Esophagus muscularis mucosa (tissue), 4 donors: ENCODE data around the gene ARHGDIG. TPM values are rescaled to one million over a fixed set of nuclear protein-coding genes. Genes with fewer than 3 reads are reported as not detected.
"Not testable (repeated sequence)": the region's sequence is repeated elsewhere in the genome, so short reads cannot be mapped to it uniquely, and the experiment has no call there.

Experiments used
- DNase-seq: peaks from one replicate; pipeline ENCODE4 v3.0.0-alpha.2; 2017; ENCODE audit errors: extremely low spot score
- H3K27ac ChIP-seq, 4 donors: fragments of 200-600 bp; sonication (generic); replicated peaks in 1 of 4; 1 replicate in 3 of 4; 2 replicates in 1 of 4; pipeline ENCODE4 v1.5.1; 2016 to 2019; ENCODE audit warnings: mild to moderate bottlenecking in 1 of 4
- H3K27me3 ChIP-seq, 4 donors: fragments of 200-600 bp; sonication (generic); one replicate each; pipeline versions ENCODE4 v1.5.1 to v1.6.0; 2016 to 2019
- H3K36me3 ChIP-seq, 4 donors: fragments of 200-600 bp; sonication (generic); one replicate each; pipeline ENCODE4 v1.5.1; 2016 to 2019
- H3K4me1 ChIP-seq, 4 donors: fragments of 200-600 bp; sonication (generic); one replicate each; pipeline ENCODE4 v1.5.1; 2016 to 2019
- H3K4me3 ChIP-seq, 4 donors: fragments of 200-600 bp; sonication (generic); 1 replicate in 2 of 4; 2 replicates in 2 of 4; pipeline ENCODE4 v1.5.1; 2016 to 2019; ENCODE audit warnings: mild to moderate bottlenecking in 4 of 4, moderate library complexity in 1 of 4
- H3K9me3 ChIP-seq, 4 donors: fragments of 200-600 bp; sonication (generic); 1 replicate in 3 of 4; 2 replicates in 1 of 4; pipeline ENCODE4 v1.5.1; 2016 to 2019
- CTCF ChIP-seq, 3 experiments: fragments of 200-600 bp in 2 of 3; fragments of 450-650 bp in 1 of 3; sonication (generic) in 2 of 3; IDR thresholded peaks; one replicate each; pipeline ENCODE4 v1.5.1; 2017 to 2019; ENCODE audit warnings: antibody characterized with exemption in 3 of 3, mild to moderate bottlenecking in 2 of 3, moderate library complexity in 1 of 3
- EP300 ChIP-seq: sonication (generic); formaldehyde crosslinking; IDR thresholded peaks from one replicate; pipeline ENCODE4 v1.6.1; 2017; ENCODE audit warnings: antibody characterized with exemption
- POLR2A ChIP-seq: fragments of 450-650 bp; IDR thresholded peaks from one replicate; pipeline ENCODE4 v1.6.1; 2017; ENCODE audit warnings: antibody characterized with exemption, moderate library complexity, mild to moderate bottlenecking, low read depth
- POLR2AphosphoS5 ChIP-seq, 2 donors: sonication (generic); formaldehyde crosslinking; IDR thresholded peaks; one replicate each; pipeline ENCODE4 v1.6.1; 2017; ENCODE audit warnings: antibody characterized with exemption in 2 of 2
- WGBS: methylation state at CpG from one replicate; pipeline ENCODE4 v1.1.5; 2018; 5-methylcytosine and 5-hydroxymethylcytosine counted together
- intact Hi-C: fragments of 100-400 bp; cut with DNase I; formaldehyde crosslinking; loops from one replicate; pipeline ENCODE4 v1.15.1; 2023
- total RNA-seq, 4 donors: library from RNA; depleted of rRNA; stranded (reverse); fragments of >200 nt; gene quantifications; one replicate each; pipeline versions ENCODE4 v1.1.0 to v1.2.1, GENCODE V29; 2016

ARHGDIG gene
- total RNA-seq, 4 donors from 2014 or later, result 0.80 to 4.8 (median 3.0) TPM

- TF ChIP-seq CTCF (IDR thresholded peaks at IDR 0.05) (no peak), POLR2A (no peak), EP300 (no peak), POLR2AphosphoS5 (IDR thresholded peaks at IDR 0.05) (no peak)
- Histone ChIP-seq H3K4me3 (no peak overlapping the region), H3K36me3 (peaks cover 0 to 10% (median 5%) of the 10 kb centered on the region in 4 donors), H3K27me3 (no peaks in the 10 kb centered on the region), H3K9me3 (no peaks in the 10 kb centered on the region), H3K27ac (no peak overlapping the region), H3K4me1 (peaks cover 27 to 65% (median 39%) of the 10 kb centered on the region in 4 donors)
- DNase-seq, result no peak
- WGBS, result 85% methylated on average over 16 of the region's 17 CpGs
- intact Hi-C loops, result no loop called here
Measured at GRCh38 chr16:324201-324450, 43.7 kb downstream of the ARHGDIG start.

GRCh38 chr16:324451-325334 is 44.3 kb downstream of the ARHGDIG start:
- peak overlapping the region; percentile 8 to 21 (median 18) for H3K4me3 ChIP-seq

GRCh38 chr16:325375-326145 is 45.2 kb downstream of the ARHGDIG start:
- Histone ChIP-seq H3K27ac (peak overlapping the region in 2 of 4 donors; percentile 11 to 13), H3K4me3 (peak overlapping the region in 2 of 4 donors; percentile 18 to 21), H3K4me1 (peaks cover 27 to 68% (median 41%) of the 10 kb centered on the region in 4 donors)

More at GRCh38 chr16:324451-325334, 44.3 kb downstream of the ARHGDIG start:
- H3K4me1 ChIP-seq, result peaks cover 27 to 65% (median 39%) of the 10 kb centered on the region in 4 donors
- H3K36me3 ChIP-seq, result peaks cover 0 to 9% (median 3%) of the 10 kb centered on the region in 4 donors
- no peak for DNase-seq
- peak overlapping the region in 2 of 4 donors; percentile 11 to 13 for H3K27ac ChIP-seq
- WGBS, result 78% methylated on average over 32 of the region's 55 CpGs
- H3K27me3 ChIP-seq, result no peaks in the 10 kb centered on the region
- intact Hi-C loops, result no loop called here
- H3K9me3 ChIP-seq, result no peaks in the 10 kb centered on the region
- TF ChIP-seq POLR2A (no peak), CTCF (IDR thresholded peaks at IDR 0.05) (no peak), EP300 (no peak), POLR2AphosphoS5 (IDR thresholded peaks at IDR 0.05) (no peak)

DNA sequence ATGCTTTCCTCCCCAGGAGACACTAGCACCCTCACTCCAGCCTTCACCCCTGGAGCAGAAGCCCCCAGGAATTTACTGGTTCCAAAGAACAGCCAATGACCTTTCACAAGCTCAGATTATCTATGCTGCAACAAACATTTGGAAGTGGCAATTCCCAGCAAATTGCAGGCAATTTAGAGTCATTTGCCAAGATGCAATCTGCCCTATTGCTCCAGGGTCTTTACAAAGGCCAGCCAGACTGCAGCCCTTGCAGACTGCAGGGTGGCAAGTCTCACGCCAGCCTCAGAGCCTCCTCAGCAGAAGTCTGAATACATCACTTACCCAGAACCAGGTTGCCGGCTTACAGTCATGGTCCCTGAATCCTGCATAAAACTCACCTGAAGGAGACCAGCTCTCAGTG is 50.4 kb downstream of the ARHGDIG start:
- Histone ChIP-seq H3K4me3 (no peak overlapping the region), H3K9me3 (no peaks in the 10 kb centered on the region), H3K27me3 (no peaks in the 10 kb centered on the region), H3K4me1 (peaks cover 15 to 61% (median 39%) of the 10 kb centered on the region in 4 donors), H3K36me3 (peaks cover 0 to under 1% (median 0%) of the 10 kb centered on the region in 4 donors), H3K27ac (no peak overlapping the region)
- intact Hi-C loops, result no loop called here
- no peak for TF ChIP-seq POLR2AphosphoS5 (IDR thresholded peaks at IDR 0.05)
- no peak for TF ChIP-seq POLR2A
- TF ChIP-seq CTCF (IDR thresholded peaks at IDR 0.05), result no peak
- TF ChIP-seq EP300, result no peak
- DNase-seq, result no peak
- 87% methylated on average over 2 of the region's 2 CpGs for WGBS

More at GRCh38 chr16:325375-326145, 45.2 kb downstream of the ARHGDIG start:
- H3K27me3 ChIP-seq, result no peaks in the 10 kb centered on the region
- DNase-seq, result no peak
- WGBS, result 71% methylated on average over 9 of the region's 28 CpGs
- intact Hi-C loops, result no loop called here
- H3K36me3 ChIP-seq, result peaks cover 0 to 9% (median 3%) of the 10 kb centered on the region in 4 donors
- TF ChIP-seq POLR2AphosphoS5 (IDR thresholded peaks at IDR 0.05), result no peak
- no peak for TF ChIP-seq POLR2A
- TF ChIP-seq CTCF (IDR thresholded peaks at IDR 0.05), result no peak
- TF ChIP-seq EP300, result no peak
- H3K9me3 ChIP-seq, result no peaks in the 10 kb centered on the region

DNA sequence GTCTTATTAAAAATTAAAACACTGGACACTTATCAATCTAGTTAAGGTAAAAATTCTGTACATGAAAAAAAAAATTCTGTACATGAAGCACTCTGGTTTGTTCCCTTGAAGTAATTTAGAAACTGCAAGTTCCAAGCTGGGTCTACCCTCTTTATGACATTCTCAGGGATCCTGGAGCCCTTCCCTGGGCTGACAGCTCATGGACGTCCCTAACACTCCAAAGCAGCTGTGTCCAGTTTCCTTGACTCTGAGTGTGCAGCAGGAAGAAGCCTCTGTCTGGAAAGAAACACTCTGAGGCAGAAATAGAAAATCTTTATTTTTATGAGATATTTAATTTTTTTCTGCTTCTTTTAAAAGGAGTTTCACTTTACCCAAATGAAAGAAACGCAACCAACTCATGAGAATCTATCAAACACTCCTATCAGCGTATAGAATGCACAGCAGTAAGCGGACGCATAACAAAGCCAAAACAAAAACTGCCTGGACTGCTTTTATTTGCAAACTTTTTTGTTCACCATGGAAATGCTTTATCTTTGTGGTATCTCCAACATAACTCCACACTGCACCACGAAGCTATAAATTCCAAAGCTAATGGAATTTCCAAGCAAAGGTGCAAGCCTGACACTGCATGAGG is 50.9 kb downstream of the ARHGDIG start:
- H3K27ac ChIP-seq, DNase-seq, H3K9me3 ChIP-seq, H3K27me3 ChIP-seq, H3K4me3 ChIP-seq, intact Hi-C loops, H3K36me3 ChIP-seq: not testable (repeated sequence)
- peaks cover 15 to 63% (median 39%) of the 10 kb centered on the region in 4 donors for H3K4me1 ChIP-seq
- 47% methylated on average over 6 of the region's 6 CpGs for WGBS
